ENCODE results near the gene RAD51.
"Not testable (repeated sequence)": the region's sequence is repeated elsewhere in the genome, so short reads cannot be mapped to it uniquely, and the experiment has no call there.

RAD51 gene

GRCh38 chr15:40664909-40665308 lies 30.1 kb upstream of the RAD51 start:
- Histone ChIP-seq H3K4me2 (ENCODE audit: insufficient read depth, low read length) (no peak overlapping the region), H3K27me3 (ENCODE audit: insufficient read depth, low read length, poor library complexity) (no peaks in the 10 kb centered on the region), H3K9me3 (ENCODE audit: insufficient read depth, low read length, severe bottlenecking) (no peaks in the 10 kb centered on the region), H3K27ac (ENCODE audit: low read length) (no peak overlapping the region), H3K79me2 (ENCODE audit: insufficient read depth, low read length) (no peaks in the 10 kb centered on the region), H3K4me1 (ENCODE audit: insufficient read depth, low read length) (no peaks in the 10 kb centered on the region), H4K20me1 (ENCODE audit: insufficient read depth, low read length) (no peaks in the 10 kb centered on the region), H3K36me3 (ENCODE audit: insufficient read depth, low read length) (peaks cover 28% of the 10 kb centered on the region), H2AFZ (ENCODE audit: low read depth, low read length) (no peak overlapping the region), H3K4me3 (ENCODE audit: low read depth in 1 of 2, low read length in 2 of 2) (no peak overlapping the region), H3K9ac (ENCODE audit: low read depth, low read length) (no peak overlapping the region)
- TF ChIP-seq CTCF (IDR thresholded peaks at IDR 0.05; ENCODE audit: borderline replicate concordance, extremely low read depth, low read length, poor library complexity, severe bottlenecking) = no peak
- TF ChIP-seq EZH2 (IDR thresholded peaks at IDR 0.05; ENCODE audit: borderline replicate concordance, low read depth, low read length, severe bottlenecking) = no peak
- no peak for DNase-seq
- no peak for ATAC-seq (ENCODE audit: insufficient read depth, low read depth)

- not testable (repeated sequence) for H3K9me3 ChIP-seq (ENCODE audit: insufficient read depth, low read length, severe bottlenecking); H4K20me1 ChIP-seq (ENCODE audit: insufficient read depth, low read length)
Observed at GRCh38 chr15:40676290-40676689, 18.7 kb upstream of the RAD51 start.

GRCh38 chr15:40676906-40677305 lies 18.1 kb upstream of the RAD51 start:
- not testable (repeated sequence) for H2AFZ ChIP-seq (ENCODE audit: low read depth, low read length); H4K20me1 ChIP-seq (ENCODE audit: insufficient read depth, low read length); H3K4me3 ChIP-seq (ENCODE audit: low read depth in 1 of 2, low read length in 2 of 2); H3K4me1 ChIP-seq (ENCODE audit: insufficient read depth, low read length); ATAC-seq (ENCODE audit: insufficient read depth, low read depth); H3K27me3 ChIP-seq (ENCODE audit: insufficient read depth, low read length, poor library complexity); H3K27ac ChIP-seq (ENCODE audit: low read length); H3K79me2 ChIP-seq (ENCODE audit: insufficient read depth, low read length); H3K4me2 ChIP-seq (ENCODE audit: insufficient read depth, low read length); H3K36me3 ChIP-seq (ENCODE audit: insufficient read depth, low read length); H3K9me3 ChIP-seq (ENCODE audit: insufficient read depth, low read length, severe bottlenecking); H3K9ac ChIP-seq (ENCODE audit: low read depth, low read length); DNase-seq

More at GRCh38 chr15:40676290-40676689, 18.7 kb upstream of the RAD51 start:
- H2AFZ ChIP-seq (ENCODE audit: low read depth, low read length); H3K27ac ChIP-seq (ENCODE audit: low read length); H3K27me3 ChIP-seq (ENCODE audit: insufficient read depth, low read length, poor library complexity); H3K4me2 ChIP-seq (ENCODE audit: insufficient read depth, low read length); H3K36me3 ChIP-seq (ENCODE audit: insufficient read depth, low read length); H3K79me2 ChIP-seq (ENCODE audit: insufficient read depth, low read length); ATAC-seq (ENCODE audit: insufficient read depth, low read depth); H3K4me1 ChIP-seq (ENCODE audit: insufficient read depth, low read length); H3K4me3 ChIP-seq (ENCODE audit: low read depth in 1 of 2, low read length in 2 of 2); H3K9ac ChIP-seq (ENCODE audit: low read depth, low read length): not testable (repeated sequence)
- peak; percentile 18 for DNase-seq

GRCh38 chr15:40680151-40680550 lies 14.8 kb upstream of the RAD51 start:
- Histone ChIP-seq H3K36me3 (ENCODE audit: insufficient read depth, low read length) (no peaks in the 10 kb centered on the region), H2AFZ (ENCODE audit: low read depth, low read length) (no peak overlapping the region), H3K79me2 (ENCODE audit: insufficient read depth, low read length) (no peaks in the 10 kb centered on the region), H3K4me3 (ENCODE audit: low read depth in 1 of 2, low read length in 2 of 2) (no peak overlapping the region), H4K20me1 (ENCODE audit: insufficient read depth, low read length) (no peaks in the 10 kb centered on the region), H3K9ac (ENCODE audit: low read depth, low read length) (no peak overlapping the region), H3K4me1 (ENCODE audit: insufficient read depth, low read length) (0 out of 2 replicates have a peak, but pooled peaks cover 6% of the 10 kb centered on the region), H3K27me3 (ENCODE audit: insufficient read depth, low read length, poor library complexity) (no peaks in the 10 kb centered on the region), H3K27ac (ENCODE audit: low read length) (no peak overlapping the region), H3K9me3 (ENCODE audit: insufficient read depth, low read length, severe bottlenecking) (no peaks in the 10 kb centered on the region), H3K4me2 (ENCODE audit: insufficient read depth, low read length) (no peak overlapping the region)
- no peak for DNase-seq
- ATAC-seq (ENCODE audit: insufficient read depth, low read depth) = no peak
- TF ChIP-seq CTCF (IDR thresholded peaks at IDR 0.05; ENCODE audit: borderline replicate concordance, extremely low read depth, low read length, poor library complexity, severe bottlenecking) (no peak), EZH2 (IDR thresholded peaks at IDR 0.05; ENCODE audit: borderline replicate concordance, low read depth, low read length, severe bottlenecking) (no peak)

GRCh38 chr15:40680959-40681358 lies 14.0 kb upstream of the RAD51 start:
- not testable (repeated sequence) for H3K4me2 ChIP-seq (ENCODE audit: insufficient read depth, low read length)

More at GRCh38 chr15:40680959-40681358, 14.0 kb upstream of the RAD51 start:
- ATAC-seq (ENCODE audit: insufficient read depth, low read depth); H3K4me1 ChIP-seq (ENCODE audit: insufficient read depth, low read length); H2AFZ ChIP-seq (ENCODE audit: low read depth, low read length); H3K27me3 ChIP-seq (ENCODE audit: insufficient read depth, low read length, poor library complexity); H3K4me3 ChIP-seq (ENCODE audit: low read depth in 1 of 2, low read length in 2 of 2); H3K9me3 ChIP-seq (ENCODE audit: insufficient read depth, low read length, severe bottlenecking); H3K9ac ChIP-seq (ENCODE audit: low read depth, low read length); H3K79me2 ChIP-seq (ENCODE audit: insufficient read depth, low read length); DNase-seq; H4K20me1 ChIP-seq (ENCODE audit: insufficient read depth, low read length); H3K27ac ChIP-seq (ENCODE audit: low read length); H3K36me3 ChIP-seq (ENCODE audit: insufficient read depth, low read length): not testable (repeated sequence)
